Measurements from ENCODE around the gene NFKB1.
"Not testable (repeated sequence)": the region's sequence is repeated elsewhere in the genome, so short reads cannot be mapped to it uniquely, and the experiment has no call there.

- not testable (repeated sequence) for TF ChIP-seq CTCF (IDR thresholded peaks at IDR 0.05 in 8 of 11, conservative IDR thresholded peaks at IDR 0.05 in 3 of 11); POLR2AphosphoS5 (IDR thresholded peaks at IDR 0.05)
These were observed 69.1 kb downstream of the NFKB1 start for GRCh38 chr4:102570211-102570610.
